HFFc6 (cell line): ENCODE measurements around the gene POMGNT1. TPM values are rescaled to one million over a fixed set of nuclear protein-coding genes. Genes with fewer than 3 reads are reported as not detected.

Experiments
- DNase-seq: peaks from one replicate; pipeline ENCODE4 v3.0.0-alpha.2; 2018
- H3K27ac Mint-ChIP-seq: 2 replicates; pipeline ENCODE4 v1.8.0; 2020; ENCODE audit warnings: mild to moderate bottlenecking, mixed read lengths
- H3K27me3 Mint-ChIP-seq: 2 replicates; pipeline ENCODE4 v1.8.0; 2021; ENCODE audit warnings: mild to moderate bottlenecking, moderate library complexity, mixed read lengths; ENCODE audit not compliant: insufficient read depth
- H3K36me3 Mint-ChIP-seq: 2 replicates; pipeline ENCODE4 v1.8.0; 2021; ENCODE audit warnings: low read depth, mixed read lengths
- H3K4me1 Mint-ChIP-seq: 2 replicates; pipeline ENCODE4 v1.8.0; 2020; ENCODE audit warnings: low read depth, mixed read lengths
- H3K4me3 Mint-ChIP-seq: 2 replicates; pipeline ENCODE4 v1.8.0; 2020; ENCODE audit warnings: mild to moderate bottlenecking, moderate library complexity, mixed read lengths
- H3K9me3 Mint-ChIP-seq: 2 replicates; pipeline ENCODE4 v1.8.0; 2020; ENCODE audit warnings: mild to moderate bottlenecking, mixed read lengths
- CTCF ChIP-seq: fragments of 200-600 bp; sonication (generic); IDR thresholded peaks from 2 replicates; pipeline ENCODE4 v1.5.0; 2021; ENCODE audit warnings: antibody characterized with exemption, mild to moderate bottlenecking
- total RNA-seq, 6 experiments: library from RNA; stranded (reverse); fragmentation: NEBNext Ultra II Directional; extraction: Animal tissue kit (Norgen Biotek cat#: 25700); gene quantifications; 2 replicates in 1 of 6; 3 replicates in 5 of 6; pipeline ENCODE4 v1.2.3, GENCODE V29; 2021

The POMGNT1 gene
- total RNA-seq, 6 experiments from 2014 or later: 103 to 125 (median 119) TPM

GRCh38 chr1:46171871-46172270 lies 26.4 kb downstream of the POMGNT1 start:
- Mint-ChIP-seq H3K9me3 (no peaks in the 10 kb centered on the region), H3K36me3 (no peaks in the 10 kb centered on the region), H3K4me1 (no peaks in the 10 kb centered on the region), H3K4me3 (no peak overlapping the region), H3K27me3 (peaks cover 9% of the 10 kb centered on the region), H3K27ac (no peak overlapping the region)
- no peak for TF ChIP-seq CTCF
- DNase-seq: no peak

GRCh38 chr1:46171351-46171750 lies 26.9 kb downstream of the POMGNT1 start:
- no peak for DNase-seq
- H3K36me3 Mint-ChIP-seq: no peaks in the 10 kb centered on the region
- TF ChIP-seq CTCF: no peak
- no peak overlapping the region for H3K4me3 Mint-ChIP-seq
- no peak overlapping the region for H3K27ac Mint-ChIP-seq
- H3K4me1 Mint-ChIP-seq: no peaks in the 10 kb centered on the region
- H3K9me3 Mint-ChIP-seq: no peaks in the 10 kb centered on the region
- H3K27me3 Mint-ChIP-seq: peaks cover 12% of the 10 kb centered on the region

GRCh38 chr1:46169811-46170454 lies 28.3 kb downstream of the POMGNT1 start:
- no peaks in the 10 kb centered on the region for H3K36me3 Mint-ChIP-seq
- no peaks in the 10 kb centered on the region for H3K4me1 Mint-ChIP-seq
- no peak for TF ChIP-seq CTCF
- peaks cover 12% of the 10 kb centered on the region for H3K27me3 Mint-ChIP-seq
- DNase-seq: no peak
- H3K4me3 Mint-ChIP-seq: no peak overlapping the region
- H3K9me3 Mint-ChIP-seq: no peaks in the 10 kb centered on the region
- H3K27ac Mint-ChIP-seq: no peak overlapping the region

GRCh38 chr1:46168477-46168876 lies 29.8 kb downstream of the POMGNT1 start:
- DNase-seq: no peak
- TF ChIP-seq CTCF: no peak
- Mint-ChIP-seq H3K4me1 (no peaks in the 10 kb centered on the region), H3K9me3 (no peaks in the 10 kb centered on the region), H3K36me3 (no peaks in the 10 kb centered on the region), H3K27me3 (peaks cover 19% of the 10 kb centered on the region), H3K27ac (no peak overlapping the region), H3K4me3 (no peak overlapping the region)

GRCh38 chr1:46166521-46167462 lies 31.4 kb downstream of the POMGNT1 start:
- Mint-ChIP-seq H3K36me3 (no peaks in the 10 kb centered on the region), H3K9me3 (no peaks in the 10 kb centered on the region)
- no peak for TF ChIP-seq CTCF

More at GRCh38 chr1:46166521-46167462, 31.4 kb downstream of the POMGNT1 start:
- no peak for DNase-seq
- Mint-ChIP-seq H3K27me3 (peaks cover 17% of the 10 kb centered on the region), H3K27ac (no peak overlapping the region), H3K4me1 (no peaks in the 10 kb centered on the region), H3K4me3 (peak overlapping the region; percentile 43; the same call in 1 of the 2 replicates)
